HEK293 (cell line): ENCODE data around the gene EFHD1.

Experiments
- AEBP2 ChIP-seq: fragments of 450-650 bp; formaldehyde crosslinking; IDR thresholded peaks from 2 replicates; pipeline ENCODE4 v1.5.1; 2016; ENCODE audit warnings: missing biosample characterization, missing genetic modification characterization, borderline replicate concordance
- BCL11B ChIP-seq: fragments of 450-650 bp; formaldehyde crosslinking; IDR thresholded peaks from 2 replicates; pipeline ENCODE4 v1.5.1; 2016; ENCODE audit warnings: low read depth, missing biosample characterization, missing genetic modification characterization
- GLI2 ChIP-seq: fragments of 450-650 bp; formaldehyde crosslinking; IDR thresholded peaks from 2 replicates; pipeline ENCODE4; 2017; ENCODE audit warnings: missing biosample characterization, missing genetic modification characterization, low read depth, borderline replicate concordance
- HOXC10 ChIP-seq: sonication (generic); formaldehyde crosslinking; IDR thresholded peaks from 2 replicates; pipeline ENCODE4 v1.8.1; 2023; ENCODE audit warnings: mild to moderate bottlenecking, missing genetic modification reagents
- IKZF3 ChIP-seq: fragments of 450-650 bp; IDR thresholded peaks from 2 replicates; pipeline ENCODE4 v1.5.0; 2018; ENCODE audit warnings: missing biosample characterization, mild to moderate bottlenecking, missing genetic modification characterization, moderate library complexity
- PATZ1 ChIP-seq: fragments of 450-650 bp; formaldehyde crosslinking; IDR thresholded peaks from 2 replicates; pipeline ENCODE4 v1.5.1; 2016; ENCODE audit warnings: missing biosample characterization, missing genetic modification characterization
- PRDM2 ChIP-seq: fragments of 450-650 bp; formaldehyde crosslinking; IDR thresholded peaks from 2 replicates; pipeline ENCODE4 v1.5.1; 2016; ENCODE audit warnings: missing biosample characterization, missing genetic modification characterization, borderline replicate concordance
- ZBTB11 ChIP-seq: fragments of 450-650 bp; formaldehyde crosslinking; conservative IDR thresholded peaks from 2 replicates; pipeline ENCODE4 v1.5.1; 2016; ENCODE audit warnings: low read depth, missing biosample characterization, missing genetic modification characterization
- ZBTB7A ChIP-seq: fragments of 450-650 bp; formaldehyde crosslinking; IDR thresholded peaks from 2 replicates; pipeline ENCODE4 v1.5.1; 2016; ENCODE audit warnings: low read depth, missing biosample characterization, missing genetic modification characterization
- ZNF23 ChIP-seq: fragments of 450-650 bp; formaldehyde crosslinking; IDR thresholded peaks from 2 replicates; pipeline ENCODE4 v1.5.1; 2016; ENCODE audit warnings: missing biosample characterization, missing genetic modification characterization, borderline replicate concordance
- ZNF302 ChIP-seq: fragments of 450-650 bp; formaldehyde crosslinking; IDR thresholded peaks from 2 replicates; pipeline ENCODE4 v1.5.1; 2016; ENCODE audit warnings: missing biosample characterization, missing genetic modification characterization, low read depth
- ZNF366 ChIP-seq: fragments of 450-650 bp; formaldehyde crosslinking; conservative IDR thresholded peaks from 2 replicates; pipeline ENCODE4 v1.5.1; 2016; ENCODE audit warnings: missing biosample characterization, missing genetic modification characterization
- ZNF510 ChIP-seq: fragments of 450-650 bp; formaldehyde crosslinking; IDR thresholded peaks from 2 replicates; pipeline ENCODE4 v1.5.1; 2018; ENCODE audit warnings: mild to moderate bottlenecking, missing genetic modification characterization, missing biosample characterization; ENCODE audit not compliant: insufficient replicate concordance
- ZNF514 ChIP-seq: fragments of 450-650 bp; formaldehyde crosslinking; IDR thresholded peaks from 2 replicates; pipeline ENCODE4 v1.5.1; 2016; ENCODE audit warnings: missing biosample characterization, missing genetic modification characterization
- ZNF518A ChIP-seq: fragments of 450-650 bp; formaldehyde crosslinking; conservative IDR thresholded peaks from 2 replicates; pipeline ENCODE4 v1.5.1; 2016; ENCODE audit warnings: low read depth, missing biosample characterization, missing genetic modification characterization
- ZNF629 ChIP-seq: fragments of 450-650 bp; formaldehyde crosslinking; IDR thresholded peaks from 2 replicates; pipeline ENCODE4 v1.5.1; 2017; ENCODE audit warnings: missing biosample characterization, missing genetic modification characterization
- ZNF670 ChIP-seq: fragments of 450-650 bp; formaldehyde crosslinking; IDR thresholded peaks from 2 replicates; pipeline ENCODE4 v1.5.1; 2016; ENCODE audit warnings: missing biosample characterization, missing genetic modification characterization, low read depth
- ZNF843 ChIP-seq: fragments of 450-650 bp; formaldehyde crosslinking; IDR thresholded peaks from 2 replicates; pipeline ENCODE4 v1.5.1; 2016; ENCODE audit warnings: missing biosample characterization, missing genetic modification characterization

EFHD1 gene

GRCh38 chr2:232632904-232633412 is 446 bp upstream of the EFHD1 start (continued):
- no peak for TF ChIP-seq GLI2 (tag by site-specific recombination)
- no peak for TF ChIP-seq ZNF23 (tag by site-specific recombination)
- TF ChIP-seq ZNF518A (tag by site-specific recombination): no peak
- TF ChIP-seq ZNF843 (tag by site-specific recombination): peak; percentile 35; the same call in 1 of the 2 replicates
- TF ChIP-seq ZNF366: no peak
- TF ChIP-seq PATZ1: peak; percentile 75
- no peak for TF ChIP-seq PRDM2 (tag by site-specific recombination)
- no peak for TF ChIP-seq ZNF510
- TF ChIP-seq HOXC10 (CRISPR knock-in tag): no peak
- no peak for TF ChIP-seq ZNF302
- TF ChIP-seq BCL11B (tag by site-specific recombination): no peak
- no peak for TF ChIP-seq ZBTB7A (tag by site-specific recombination)
- no peak for TF ChIP-seq AEBP2 (tag by site-specific recombination)
- TF ChIP-seq IKZF3: no peak
- TF ChIP-seq ZNF514 (tag by site-specific recombination): no peak
- TF ChIP-seq ZBTB11 (tag by site-specific recombination): no peak
- TF ChIP-seq ZNF629 (tag by site-specific recombination): no peak
- no peak for TF ChIP-seq ZNF670
